Ectodermal cell (in vitro differentiated cells): ENCODE results near the gene GSDME.

Source experiments
- H3K27ac ChIP-seq: 2 replicates; pipeline ENCODE4 v1.7.0; 2013; ENCODE audit warnings: mild to moderate bottlenecking, low read depth, low read length; ENCODE audit not compliant: insufficient read depth, poor library complexity, severe bottlenecking
- H3K27me3 ChIP-seq: 2 replicates; pipeline ENCODE4 v1.7.0; 2013; ENCODE audit warnings: mild to moderate bottlenecking, low read length; ENCODE audit not compliant: insufficient read depth, control insufficient read depth, poor library complexity, severe bottlenecking
- H3K36me3 ChIP-seq: one replicate; pipeline ENCODE4 v1.7.0; 2013; ENCODE audit warnings: low read length; ENCODE audit not compliant: control insufficient read depth, insufficient read depth
- H3K4me1 ChIP-seq: one replicate; pipeline ENCODE4 v1.7.0; 2013; ENCODE audit warnings: low read length; ENCODE audit not compliant: control insufficient read depth, insufficient read depth
- H3K4me3 ChIP-seq: 2 replicates; pipeline ENCODE4 v1.7.0; 2013; ENCODE audit warnings: low read depth, low read length, control low read depth; ENCODE audit not compliant: insufficient read depth
- H3K9me3 ChIP-seq: 2 replicates; pipeline ENCODE4 v1.7.0; 2013; ENCODE audit warnings: mild to moderate bottlenecking, low read length, moderate library complexity; ENCODE audit not compliant: control insufficient read depth
- WGBS, 2 experiments: methylation state at CpG; one replicate each; pipeline ENCODE4 v1.1.7; 2013; ENCODE audit warnings: missing lambda C conversion rate in 2 of 2; 5-methylcytosine and 5-hydroxymethylcytosine counted together

GSDME gene

GRCh38 chr7:24670782-24671181 is 86.5 kb downstream of the GSDME start:
- H3K36me3 ChIP-seq, result no peaks in the 10 kb centered on the region
- H3K4me3 ChIP-seq, result no peak overlapping the region
- no peak overlapping the region for H3K27ac ChIP-seq
- H3K4me1 ChIP-seq, result no peaks in the 10 kb centered on the region
- H3K9me3 ChIP-seq, result no peaks in the 10 kb centered on the region
- no peaks in the 10 kb centered on the region for H3K27me3 ChIP-seq

GRCh38 chr7:24669971-24670591 is 87.2 kb downstream of the GSDME start:
- no peak overlapping the region for H3K27ac ChIP-seq
- H3K9me3 ChIP-seq, result no peaks in the 10 kb centered on the region
- H3K4me3 ChIP-seq, result no peak overlapping the region
- no peaks in the 10 kb centered on the region for H3K27me3 ChIP-seq
- no peaks in the 10 kb centered on the region for H3K36me3 ChIP-seq
- H3K4me1 ChIP-seq, result no peaks in the 10 kb centered on the region

GRCh38 chr7:24668927-24669635 is 88.2 kb downstream of the GSDME start:
- Histone ChIP-seq H3K4me3 (no peak overlapping the region), H3K27ac (no peak overlapping the region), H3K4me1 (no peaks in the 10 kb centered on the region), H3K9me3 (no peaks in the 10 kb centered on the region), H3K27me3 (no peaks in the 10 kb centered on the region), H3K36me3 (no peaks in the 10 kb centered on the region)
- WGBS, 2 experiments, result 92 to 96% methylated on average over 3 of the region's 3 CpGs

GRCh38 chr7:24665564-24666294 is 91.5 kb downstream of the GSDME start:
- Histone ChIP-seq H3K36me3 (no peaks in the 10 kb centered on the region), H3K27ac (no peak overlapping the region), H3K4me1 (no peaks in the 10 kb centered on the region), H3K9me3 (no peaks in the 10 kb centered on the region), H3K4me3 (no peak overlapping the region), H3K27me3 (no peaks in the 10 kb centered on the region)
- WGBS, 2 experiments, result 34 to 36% methylated on average over 4 of the region's 4 CpGs

GRCh38 chr7:24660546-24660945 is 96.7 kb downstream of the GSDME start:
- no peaks in the 10 kb centered on the region for H3K36me3 ChIP-seq
- no peaks in the 10 kb centered on the region for H3K4me1 ChIP-seq
- 94 to 96% methylated on average over 2 of the region's 2 CpGs for WGBS, 2 experiments
- no peaks in the 10 kb centered on the region for H3K9me3 ChIP-seq
- H3K27ac ChIP-seq, result no peak overlapping the region
- no peak overlapping the region for H3K4me3 ChIP-seq
- no peaks in the 10 kb centered on the region for H3K27me3 ChIP-seq

- Histone ChIP-seq H3K27me3 (no peaks in the 10 kb centered on the region), H3K4me1 (no peaks in the 10 kb centered on the region), H3K4me3 (no peak overlapping the region), H3K9me3 (no peaks in the 10 kb centered on the region), H3K36me3 (no peaks in the 10 kb centered on the region), H3K27ac (no peak overlapping the region)
- 90 to 100% methylated on average over 2 of the region's 2 CpGs for WGBS, 2 experiments
Measured at GRCh38 chr7:24659505-24659904, 97.8 kb downstream of the GSDME start.

- H3K36me3 ChIP-seq, result no peaks in the 10 kb centered on the region
- H3K4me1 ChIP-seq, result no peaks in the 10 kb centered on the region
- no peak overlapping the region for H3K4me3 ChIP-seq
- no peaks in the 10 kb centered on the region for H3K9me3 ChIP-seq
- H3K27me3 ChIP-seq, result no peaks in the 10 kb centered on the region
- H3K27ac ChIP-seq, result no peak overlapping the region
Measured at GRCh38 chr7:24657980-24658379, 99.3 kb downstream of the GSDME start.

- no peaks in the 10 kb centered on the region for H3K9me3 ChIP-seq
- H3K27me3 ChIP-seq, result no peaks in the 10 kb centered on the region
- no peaks in the 10 kb centered on the region for H3K36me3 ChIP-seq
- no peaks in the 10 kb centered on the region for H3K4me1 ChIP-seq
- H3K27ac ChIP-seq, result no peak overlapping the region
- 67 to 69% methylated on average over 5 to 6 of the region's 6 CpGs for WGBS, 2 experiments
- H3K4me3 ChIP-seq, result no peak overlapping the region
Measured at GRCh38 chr7:24656608-24657007, 100.7 kb downstream of the GSDME start.

GRCh38 chr7:24654305-24654704 is 103.0 kb downstream of the GSDME start:
- Histone ChIP-seq H3K4me3 (no peak overlapping the region), H3K9me3 (no peaks in the 10 kb centered on the region), H3K27me3 (no peaks in the 10 kb centered on the region), H3K27ac (no peak overlapping the region), H3K36me3 (no peaks in the 10 kb centered on the region), H3K4me1 (no peaks in the 10 kb centered on the region)
- WGBS, 2 experiments, result no CpG with 5 or more reads among the region's 1 CpG

GRCh38 chr7:24653316-24654085 is 103.8 kb downstream of the GSDME start:
- Histone ChIP-seq H3K27ac (no peak overlapping the region), H3K9me3 (no peaks in the 10 kb centered on the region), H3K4me1 (no peaks in the 10 kb centered on the region), H3K36me3 (no peaks in the 10 kb centered on the region), H3K27me3 (no peaks in the 10 kb centered on the region), H3K4me3 (no peak overlapping the region)
- WGBS, 2 experiments, result 95 to 96% methylated on average over 4 of the region's 4 CpGs
